SK-N-SH (cell line): ENCODE results near the gene SMIM26. TPM values are rescaled to one million over a fixed set of nuclear protein-coding genes. Genes with fewer than 3 reads are reported as not detected.

Source experiments
- CTCF ChIA-PET: fragments of 300-600, 350-600 bp; formaldehyde crosslinking; extraction: SDS; loops from one replicate; lab custom pipeline; 2021; lab: Yijun Ruan, JAX
- POLR2A ChIA-PET: fragments of 350-600 bp; sonication (Branson Sonifier 250); formaldehyde crosslinking; extraction: SDS; loops from one replicate; lab custom pipeline; 2020; ENCODE audit warnings: antibody characterized with exemption, inconsistent platforms; lab: Yijun Ruan, JAX
- DNase-seq: peaks from one replicate; pipeline ENCODE4 v3.0.0; 2012
- H2AFZ ChIP-seq: fragments of 200-600 bp; sonication (generic); 2 replicates; pipeline ENCODE4 v1.8.1; 2016; ENCODE audit warnings: antibody characterized with exemption, mild to moderate bottlenecking, low read depth
- H3F3A ChIP-seq: fragments of 200-600 bp; sonication (generic); replicated peaks from 2 replicates; pipeline ENCODE3; 2016; ENCODE audit warnings: antibody characterized with exemption, mild to moderate bottlenecking; ENCODE audit not compliant: insufficient read depth
- H3K27ac ChIP-seq, 2 experiments: fragments of 200-500 bp in 1 of 2; fragments of 200-600 bp in 1 of 2; sonication (Bioruptor generic) in 1 of 2; sonication (generic), shearing (Covaris generic) in 1 of 2; 2 replicates each; pipeline versions ENCODE4 v1.5.1 to v1.6.1; 2014 to 2016; ENCODE audit warnings: low read depth in 2 of 2, inconsistent platforms in 1 of 2, low read length in 1 of 2, mild to moderate bottlenecking in 1 of 2, mixed read lengths in 1 of 2
- H3K27me3 ChIP-seq: fragments of 200-600 bp; sonication (generic), shearing (Covaris generic); 2 replicates; pipeline ENCODE4 v1.6.1; 2016; ENCODE audit warnings: mixed run types; ENCODE audit not compliant: insufficient read depth
- H3K36me3 ChIP-seq, 2 experiments: fragments of 200-500 bp in 1 of 2; fragments of 200-600 bp in 1 of 2; sonication (Bioruptor generic) in 1 of 2; sonication (generic) in 1 of 2; replicated peaks in 1 of 2; 2 replicates each; pipeline versions ENCODE3 to v1.5.1; 2014 to 2016; ENCODE audit warnings: low read length in 1 of 2, mild to moderate bottlenecking in 1 of 2; ENCODE audit not compliant: insufficient read depth in 2 of 2, control insufficient read depth in 1 of 2
- H3K4me1 ChIP-seq, 2 experiments: fragments of 200-500 bp in 1 of 2; fragments of 200-600 bp in 1 of 2; sonication (Bioruptor generic) in 1 of 2; sonication (generic), shearing (Covaris generic) in 1 of 2; 2 replicates each; pipeline versions ENCODE4 v1.5.1 to v1.6.1; 2014 to 2016; ENCODE audit warnings: low read depth in 1 of 2, low read length in 1 of 2, mixed run types in 1 of 2; ENCODE audit not compliant: insufficient read depth in 2 of 2, control insufficient read depth in 1 of 2
- H3K4me2 ChIP-seq: fragments of 200-600 bp; sonication (generic), shearing (Covaris generic); 2 replicates; pipeline ENCODE4 v1.6.1; 2017; ENCODE audit warnings: mixed run types
- H3K4me3 ChIP-seq, 2 experiments: fragments of 200-500 bp in 1 of 2; fragments of 200-600 bp in 1 of 2; sonication (Bioruptor generic) in 1 of 2; sonication (generic), shearing (Covaris generic) in 1 of 2; 2 replicates each; pipeline versions ENCODE4 v1.5.1 to v1.8.1; 2014 to 2016; ENCODE audit warnings: low read depth in 2 of 2, inconsistent platforms in 1 of 2, low read length in 1 of 2, mild to moderate bottlenecking in 1 of 2, mixed read lengths in 1 of 2, moderate library complexity in 1 of 2
- H3K79me2 ChIP-seq: fragments of 200-600 bp; sonication (generic); 2 replicates; pipeline ENCODE4 v1.8.1; 2017; ENCODE audit warnings: mild to moderate bottlenecking; ENCODE audit not compliant: insufficient read depth
- H3K9ac ChIP-seq: fragments of 200-600 bp; sonication (generic); 2 replicates; pipeline ENCODE4 v1.6.1; 2017; ENCODE audit warnings: mixed run types
- H3K9me2 ChIP-seq: fragments of 200-600 bp; sonication (generic); 2 replicates; pipeline ENCODE4 v1.6.1; 2017; ENCODE audit warnings: mixed run types
- H3K9me3 ChIP-seq: fragments of 200-600 bp; sonication (generic); 2 replicates; pipeline ENCODE4 v1.6.1; 2017; ENCODE audit warnings: mixed run types, mild to moderate bottlenecking, moderate library complexity
- H4K20me1 ChIP-seq: fragments of 200-600 bp; sonication (generic); 2 replicates; pipeline ENCODE4 v1.6.1; 2017; ENCODE audit warnings: mild to moderate bottlenecking, mixed run types; ENCODE audit not compliant: insufficient read depth
- CHD2 ChIP-seq: fragments of 150-350 bp; IDR thresholded peaks from 2 replicates; pipeline ENCODE4 v1.6.1; 2018; ENCODE audit warnings: low read length; ENCODE audit not compliant: partially characterized antibody
- ELF1 ChIP-seq: IDR thresholded peaks from 2 replicates; pipeline ENCODE4 v1.4.0; 2012
- FOXJ3 ChIP-seq: sonication (generic); formaldehyde crosslinking; IDR thresholded peaks from 2 replicates; pipeline ENCODE4 v1.5.1; 2020; ENCODE audit warnings: mild to moderate bottlenecking, missing genetic modification reagents
- GABPA ChIP-seq: IDR thresholded peaks from 2 replicates; pipeline ENCODE4 v1.4.0; 2012; ENCODE audit warnings: low read depth, mild to moderate bottlenecking
- MEF2A ChIP-seq: IDR thresholded peaks from 2 replicates; pipeline ENCODE4 v1.4.0; 2012; ENCODE audit warnings: low read depth, borderline replicate concordance
- MXI1 ChIP-seq: IDR thresholded peaks from 2 replicates; pipeline ENCODE4 v1.6.1; 2012; ENCODE audit warnings: mild to moderate bottlenecking, low read depth, low read length, improper control_type of control experiment
- NFIC ChIP-seq: IDR thresholded peaks from 2 replicates; pipeline ENCODE4 v1.4.0; 2012; ENCODE audit warnings: borderline replicate concordance
- NRF1 ChIP-seq: IDR thresholded peaks from 2 replicates; pipeline ENCODE4 v1.6.1; 2012; ENCODE audit warnings: low read depth, mild to moderate bottlenecking, low read length
- RAD21 ChIP-seq: IDR thresholded peaks from 2 replicates; pipeline ENCODE4 v1.6.1; 2012; ENCODE audit warnings: mild to moderate bottlenecking, low read length
- RXRA ChIP-seq: IDR thresholded peaks from 2 replicates; pipeline ENCODE4 v1.4.0; 2012; ENCODE audit warnings: low read depth, mild to moderate bottlenecking, borderline replicate concordance
- SIN3A ChIP-seq: IDR thresholded peaks from 2 replicates; pipeline ENCODE4 v1.6.1; 2012; ENCODE audit warnings: low read depth, mild to moderate bottlenecking, low read length, moderate library complexity, borderline replicate concordance
- SMC3 ChIP-seq: IDR thresholded peaks from 2 replicates; pipeline ENCODE4 v1.6.1; 2012; ENCODE audit warnings: low read depth, low read length, improper control_type of control experiment
- TAF1 ChIP-seq: IDR thresholded peaks from 2 replicates; pipeline ENCODE4 v1.6.1; 2012; ENCODE audit warnings: low read depth, mild to moderate bottlenecking, low read length, moderate library complexity, borderline replicate concordance
- YY1 ChIP-seq: IDR thresholded peaks from 2 replicates; pipeline ENCODE4 v1.4.0; 2012; ENCODE audit warnings: low read depth, mild to moderate bottlenecking
- WGBS: methylation state at CpG from one replicate; pipeline ENCODE4 v1.1.6; 2017; ENCODE audit warnings: low lambda C conversion rate; 5-methylcytosine and 5-hydroxymethylcytosine counted together
- polyA plus RNA-seq, 3 experiments: library from polyadenylated mRNA; depleted of rRNA; stranded (reverse); fragments of >200 nt; gene quantifications; 2 replicates each; pipeline ENCODE4 v1.2.3, GENCODE V29; 2012
- TF ChIP-seq, protein P1 (sequence below): fragments of 150-350 bp; IDR thresholded peaks from 2 replicates; pipeline ENCODE4 v1.6.1; 2017; ENCODE audit warnings: antibody characterized with exemption, low read length, low read depth, borderline replicate concordance
- TF ChIP-seq, protein P2 (sequence below): IDR thresholded peaks from 2 replicates; pipeline ENCODE4; 2012
- TF ChIP-seq, protein P3 (sequence below): IDR thresholded peaks from 2 replicates; pipeline ENCODE4 v1.6.1; 2012; ENCODE audit warnings: mild to moderate bottlenecking, low read depth, low read length, moderate library complexity
- TF ChIP-seq, protein P4 (sequence below): IDR thresholded peaks from 2 replicates; pipeline ENCODE4 v1.4.0; 2012; ENCODE audit warnings: low read depth, borderline replicate concordance

SMIM26 gene
- polyA plus RNA-seq, 1 of the 3 experiments (the other 2 are of a cell fraction) = 155 TPM

DNA sequence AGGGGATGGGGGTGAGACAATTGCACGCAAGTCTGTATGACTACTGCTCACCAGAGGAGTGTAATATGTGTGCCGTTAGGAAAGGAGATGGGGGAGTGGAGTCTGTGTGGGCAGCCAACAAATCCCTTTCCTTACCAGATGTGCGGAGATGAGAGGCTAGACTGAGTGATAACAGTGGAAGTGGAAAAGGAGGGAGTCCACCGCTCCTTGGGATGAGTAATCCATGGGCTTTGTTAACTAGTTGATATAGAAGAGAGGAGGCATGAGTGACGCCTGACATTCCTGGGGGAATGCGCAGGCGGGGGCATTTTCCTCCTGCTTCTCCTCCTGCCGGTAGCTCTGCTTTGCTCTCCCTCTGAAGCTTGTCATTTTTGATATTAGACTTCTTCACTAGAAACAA is 13.5 kb upstream of the SMIM26 start:
- POLR2A ChIA-PET = no interaction called here
- TF ChIP-seq RXRA = no peak
- TF ChIP-seq, protein P1, sequence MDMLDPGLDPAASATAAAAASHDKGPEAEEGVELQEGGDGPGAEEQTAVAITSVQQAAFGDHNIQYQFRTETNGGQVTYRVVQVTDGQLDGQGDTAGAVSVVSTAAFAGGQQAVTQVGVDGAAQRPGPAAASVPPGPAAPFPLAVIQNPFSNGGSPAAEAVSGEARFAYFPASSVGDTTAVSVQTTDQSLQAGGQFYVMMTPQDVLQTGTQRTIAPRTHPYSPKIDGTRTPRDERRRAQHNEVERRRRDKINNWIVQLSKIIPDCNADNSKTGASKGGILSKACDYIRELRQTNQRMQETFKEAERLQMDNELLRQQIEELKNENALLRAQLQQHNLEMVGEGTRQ = no peak
- H3K27me3 ChIP-seq = no peaks in the 10 kb centered on the region
- no peak for DNase-seq
- no peaks in the 10 kb centered on the region for H3K9me3 ChIP-seq
- WGBS = 98% methylated on average over 8 of the region's 8 CpGs
- no peaks in the 10 kb centered on the region for H3F3A ChIP-seq
- no peak overlapping the region for H3K4me2 ChIP-seq
- no peaks in the 10 kb centered on the region for H3K79me2 ChIP-seq
- no peaks in the 10 kb centered on the region for H3K9me2 ChIP-seq
- no peaks in the 10 kb centered on the region for H4K20me1 ChIP-seq
- H3K36me3 ChIP-seq = peaks cover 37 to 64% of the 10 kb centered on the region in 2 experiments
- no peak overlapping the region for H3K27ac ChIP-seq
- H3K4me1 ChIP-seq = no peaks in the 10 kb centered on the region
- H2AFZ ChIP-seq = no peak overlapping the region
- no peak overlapping the region for H3K9ac ChIP-seq
- H3K4me3 ChIP-seq = no peak overlapping the region
- CTCF ChIA-PET = no interaction called here

DNA sequence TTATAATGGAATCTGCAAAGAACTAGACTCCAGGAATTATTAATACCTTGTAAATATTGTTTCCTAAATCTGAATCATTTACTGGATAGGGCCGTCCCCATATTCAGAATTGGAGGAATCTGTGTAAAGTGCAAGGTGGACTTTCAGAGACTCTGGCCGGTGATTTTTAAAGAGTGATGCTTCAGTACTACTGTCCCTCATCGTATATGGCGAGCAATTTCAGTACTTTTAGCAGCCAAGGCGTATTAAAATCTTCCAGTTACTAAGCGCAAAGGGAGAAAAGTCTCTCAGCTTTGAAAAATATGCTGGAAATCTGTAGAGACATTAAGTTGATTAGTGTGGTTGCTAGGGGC is 483 bp downstream of the SMIM26 start:
- Histone ChIP-seq H3K36me3 (peaks cover 12 to 19% of the 10 kb centered on the region in 2 experiments), H3K9ac (peak overlapping the region; percentile 91), H3K27ac (peak overlapping the region; percentile 78 to 85), H3F3A (peaks cover 28% of the 10 kb centered on the region), H3K4me1 (peaks cover 0 to 4% of the 10 kb centered on the region in 2 experiments; a peak in 1 of 4 replicates), H3K4me3 (peak overlapping the region; percentile 68 to 93), H3K9me2 (no peaks in the 10 kb centered on the region), H3K4me2 (peak overlapping the region; percentile 83), H4K20me1 (no peaks in the 10 kb centered on the region), H2AFZ (peak overlapping the region; percentile 94), H3K79me2 (peaks cover 23% of the 10 kb centered on the region), H3K9me3 (no peaks in the 10 kb centered on the region), H3K27me3 (no peaks in the 10 kb centered on the region)
- ChIA-PET POLR2A (interaction anchor here (1.7 to 1.8 kb wide), 2 partner anchors 60 to 101 kb away, joined by 5 to 6 read pairs; partner anchors contain the start of genes DZANK1, POLR3F and SEC23B), CTCF (no interaction called here)
- DNase-seq = peak; percentile 31
- TF ChIP-seq CHD2 (no peak), MEF2A (no peak), TAF1 (no peak), MXI1 (no peak), SIN3A (no peak), NRF1 (no peak), SMC3 (no peak), ELF1 (no peak), GABPA (no peak), RAD21 (no peak), NFIC (no peak), YY1 (no peak), FOXJ3 (no peak), RXRA (no peak)
- TF ChIP-seq, protein P1 = no peak
- TF ChIP-seq, protein P2, sequence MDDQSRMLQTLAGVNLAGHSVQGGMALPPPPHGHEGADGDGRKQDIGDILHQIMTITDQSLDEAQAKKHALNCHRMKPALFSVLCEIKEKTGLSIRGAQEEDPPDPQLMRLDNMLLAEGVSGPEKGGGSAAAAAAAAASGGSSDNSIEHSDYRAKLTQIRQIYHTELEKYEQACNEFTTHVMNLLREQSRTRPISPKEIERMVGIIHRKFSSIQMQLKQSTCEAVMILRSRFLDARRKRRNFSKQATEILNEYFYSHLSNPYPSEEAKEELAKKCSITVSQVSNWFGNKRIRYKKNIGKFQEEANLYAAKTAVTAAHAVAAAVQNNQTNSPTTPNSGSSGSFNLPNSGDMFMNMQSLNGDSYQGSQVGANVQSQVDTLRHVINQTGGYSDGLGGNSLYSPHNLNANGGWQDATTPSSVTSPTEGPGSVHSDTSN = no peak
- TF ChIP-seq, protein P3, sequence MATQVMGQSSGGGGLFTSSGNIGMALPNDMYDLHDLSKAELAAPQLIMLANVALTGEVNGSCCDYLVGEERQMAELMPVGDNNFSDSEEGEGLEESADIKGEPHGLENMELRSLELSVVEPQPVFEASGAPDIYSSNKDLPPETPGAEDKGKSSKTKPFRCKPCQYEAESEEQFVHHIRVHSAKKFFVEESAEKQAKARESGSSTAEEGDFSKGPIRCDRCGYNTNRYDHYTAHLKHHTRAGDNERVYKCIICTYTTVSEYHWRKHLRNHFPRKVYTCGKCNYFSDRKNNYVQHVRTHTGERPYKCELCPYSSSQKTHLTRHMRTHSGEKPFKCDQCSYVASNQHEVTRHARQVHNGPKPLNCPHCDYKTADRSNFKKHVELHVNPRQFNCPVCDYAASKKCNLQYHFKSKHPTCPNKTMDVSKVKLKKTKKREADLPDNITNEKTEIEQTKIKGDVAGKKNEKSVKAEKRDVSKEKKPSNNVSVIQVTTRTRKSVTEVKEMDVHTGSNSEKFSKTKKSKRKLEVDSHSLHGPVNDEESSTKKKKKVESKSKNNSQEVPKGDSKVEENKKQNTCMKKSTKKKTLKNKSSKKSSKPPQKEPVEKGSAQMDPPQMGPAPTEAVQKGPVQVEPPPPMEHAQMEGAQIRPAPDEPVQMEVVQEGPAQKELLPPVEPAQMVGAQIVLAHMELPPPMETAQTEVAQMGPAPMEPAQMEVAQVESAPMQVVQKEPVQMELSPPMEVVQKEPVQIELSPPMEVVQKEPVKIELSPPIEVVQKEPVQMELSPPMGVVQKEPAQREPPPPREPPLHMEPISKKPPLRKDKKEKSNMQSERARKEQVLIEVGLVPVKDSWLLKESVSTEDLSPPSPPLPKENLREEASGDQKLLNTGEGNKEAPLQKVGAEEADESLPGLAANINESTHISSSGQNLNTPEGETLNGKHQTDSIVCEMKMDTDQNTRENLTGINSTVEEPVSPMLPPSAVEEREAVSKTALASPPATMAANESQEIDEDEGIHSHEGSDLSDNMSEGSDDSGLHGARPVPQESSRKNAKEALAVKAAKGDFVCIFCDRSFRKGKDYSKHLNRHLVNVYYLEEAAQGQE = no peak
- TF ChIP-seq, protein P4, sequence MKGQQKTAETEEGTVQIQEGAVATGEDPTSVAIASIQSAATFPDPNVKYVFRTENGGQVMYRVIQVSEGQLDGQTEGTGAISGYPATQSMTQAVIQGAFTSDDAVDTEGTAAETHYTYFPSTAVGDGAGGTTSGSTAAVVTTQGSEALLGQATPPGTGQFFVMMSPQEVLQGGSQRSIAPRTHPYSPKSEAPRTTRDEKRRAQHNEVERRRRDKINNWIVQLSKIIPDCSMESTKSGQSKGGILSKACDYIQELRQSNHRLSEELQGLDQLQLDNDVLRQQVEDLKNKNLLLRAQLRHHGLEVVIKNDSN = no peak
- WGBS = 0% methylated on average over 6 of the region's 6 CpGs
